ENCODE measurements around the gene RBFOX2.

DNA sequence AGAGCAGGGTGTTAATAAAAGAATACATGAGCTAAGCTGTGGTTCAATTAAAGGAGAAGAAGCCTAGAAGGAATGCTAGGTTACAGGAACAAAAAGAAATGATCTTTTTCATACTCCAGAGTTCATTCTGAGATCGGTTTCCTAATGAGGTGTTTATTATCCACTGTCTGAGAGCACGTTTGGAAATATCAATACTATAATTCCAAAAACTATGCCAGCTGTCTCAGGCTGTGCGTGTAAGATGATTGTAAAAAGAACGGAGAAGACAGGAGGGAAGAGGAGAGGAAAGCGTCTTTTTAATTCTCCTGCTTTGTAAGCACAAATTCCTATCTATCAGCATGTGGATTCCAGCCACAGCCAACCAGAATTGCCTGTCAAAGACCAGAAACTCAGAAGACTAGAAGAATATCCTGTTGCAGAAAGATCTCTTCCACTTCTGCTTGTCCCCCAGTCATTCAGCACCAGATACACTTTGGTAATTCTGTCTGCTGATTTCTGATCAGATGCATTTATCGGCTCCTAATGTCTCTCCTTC lies 285.2 kb downstream of the RBFOX2 start:
- TF ChIP-seq REST (IDR thresholded peaks at IDR 0.05; ENCODE audit: insufficient read depth in 1 of 2, low read depth in 2 of 2, low read length in 1 of 2) (no peak), POLR2AphosphoS5 (IDR thresholded peaks at IDR 0.05; ENCODE audit: low read depth, low read length) (no peak), TCF7L2 (IDR thresholded peaks at IDR 0.05; ENCODE audit: low read depth, low read length) (no peak)
- TF ChIP-seq, protein P1, sequence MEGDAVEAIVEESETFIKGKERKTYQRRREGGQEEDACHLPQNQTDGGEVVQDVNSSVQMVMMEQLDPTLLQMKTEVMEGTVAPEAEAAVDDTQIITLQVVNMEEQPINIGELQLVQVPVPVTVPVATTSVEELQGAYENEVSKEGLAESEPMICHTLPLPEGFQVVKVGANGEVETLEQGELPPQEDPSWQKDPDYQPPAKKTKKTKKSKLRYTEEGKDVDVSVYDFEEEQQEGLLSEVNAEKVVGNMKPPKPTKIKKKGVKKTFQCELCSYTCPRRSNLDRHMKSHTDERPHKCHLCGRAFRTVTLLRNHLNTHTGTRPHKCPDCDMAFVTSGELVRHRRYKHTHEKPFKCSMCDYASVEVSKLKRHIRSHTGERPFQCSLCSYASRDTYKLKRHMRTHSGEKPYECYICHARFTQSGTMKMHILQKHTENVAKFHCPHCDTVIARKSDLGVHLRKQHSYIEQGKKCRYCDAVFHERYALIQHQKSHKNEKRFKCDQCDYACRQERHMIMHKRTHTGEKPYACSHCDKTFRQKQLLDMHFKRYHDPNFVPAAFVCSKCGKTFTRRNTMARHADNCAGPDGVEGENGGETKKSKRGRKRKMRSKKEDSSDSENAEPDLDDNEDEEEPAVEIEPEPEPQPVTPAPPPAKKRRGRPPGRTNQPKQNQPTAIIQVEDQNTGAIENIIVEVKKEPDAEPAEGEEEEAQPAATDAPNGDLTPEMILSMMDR (IDR thresholded peaks at IDR 0.05) = no peak

Measured in Panc1 (cell line).